Endodermal cell (in vitro differentiated cells): Measurements from ENCODE around the gene RUNX2. TPM values are rescaled to one million over a fixed set of nuclear protein-coding genes. Genes with fewer than 3 reads are reported as not detected.
"Not testable (repeated sequence)": the region's sequence is repeated elsewhere in the genome, so short reads cannot be mapped to it uniquely, and the experiment has no call there.

Experiments used
- DNase-seq: peaks from one replicate; pipeline ENCODE4 v3.0.0-alpha.2; 2017
- H3K27ac ChIP-seq: 2 replicates; pipeline ENCODE4 v1.5.1; 2013; ENCODE audit warnings: mild to moderate bottlenecking, low read depth, low read length, moderate library complexity
- H3K27me3 ChIP-seq: 2 replicates; pipeline ENCODE4 v1.6.1; 2013; ENCODE audit warnings: mild to moderate bottlenecking, low read length, moderate library complexity; ENCODE audit not compliant: insufficient read depth, control insufficient read depth, poor library complexity, severe bottlenecking
- H3K36me3 ChIP-seq: 2 replicates; pipeline ENCODE4 v1.7.0; 2013; ENCODE audit warnings: mild to moderate bottlenecking, low read length, moderate library complexity; ENCODE audit not compliant: control insufficient read depth, insufficient read depth
- H3K4me1 ChIP-seq: one replicate; pipeline ENCODE4 v1.7.0; 2013; ENCODE audit warnings: low read length; ENCODE audit not compliant: control insufficient read depth, insufficient read depth
- H3K4me3 ChIP-seq: 2 replicates; pipeline ENCODE4 v1.5.1; 2013; ENCODE audit warnings: mild to moderate bottlenecking, low read length, moderate library complexity
- H3K9ac ChIP-seq: 2 replicates; pipeline ENCODE4 v1.6.1; 2013; ENCODE audit warnings: mild to moderate bottlenecking, low read length, moderate library complexity; ENCODE audit not compliant: poor library complexity, severe bottlenecking; ENCODE audit errors: extremely low read depth
- H3K9me3 ChIP-seq: 2 replicates; pipeline ENCODE4 v1.6.1; 2013; ENCODE audit warnings: mild to moderate bottlenecking, low read length, moderate library complexity; ENCODE audit not compliant: control insufficient read depth
- H3K27ac Mint-ChIP-seq: 2 replicates; pipeline ENCODE4 v1.8.0; 2020; ENCODE audit warnings: mixed read lengths
- H3K27me3 Mint-ChIP-seq: 2 replicates; pipeline ENCODE4 v1.8.0; 2021; ENCODE audit warnings: mild to moderate bottlenecking, mixed read lengths; ENCODE audit not compliant: insufficient read depth
- H3K36me3 Mint-ChIP-seq: 2 replicates; pipeline ENCODE4 v1.8.0; 2020; ENCODE audit warnings: low read depth, mixed read lengths
- H3K4me1 Mint-ChIP-seq: 2 replicates; pipeline ENCODE4 v1.8.0; 2020; ENCODE audit warnings: mixed read lengths
- H3K4me3 Mint-ChIP-seq: 2 replicates; pipeline ENCODE4 v1.8.0; 2020; ENCODE audit warnings: mild to moderate bottlenecking, moderate library complexity, mixed read lengths
- H3K9me3 Mint-ChIP-seq: 2 replicates; pipeline ENCODE4 v1.8.0; 2020; ENCODE audit warnings: mild to moderate bottlenecking, mixed read lengths
- CTCF ChIP-seq: fragments of 200-600 bp; sonication (generic); conservative IDR thresholded peaks from 2 replicates; pipeline ENCODE4 v1.5.0; 2021; ENCODE audit warnings: antibody characterized with exemption, mild to moderate bottlenecking
- WGBS, 2 experiments: methylation state at CpG; one replicate each; pipeline versions ENCODE4 v1.1.5 to v1.1.7; 2013; ENCODE audit warnings: missing lambda C conversion rate in 2 of 2, mixed read lengths in 1 of 2; ENCODE audit not compliant: insufficient coverage in 1 of 2, insufficient read length in 1 of 2; 5-methylcytosine and 5-hydroxymethylcytosine counted together
- total RNA-seq, 2 donors: library from RNA; stranded (reverse); fragmentation: NEBNext Ultra II Directional in 1 of 2; extraction: Animal tissue kit (Norgen Biotek cat#: 25700) in 1 of 2; gene quantifications; 2 replicates in 1 of 2; 3 replicates in 1 of 2; pipeline ENCODE4 v1.2.1, GENCODE V29; 2021

Gene RUNX2
- total RNA-seq, 2 donors from 2014 or later, result 0.18 to 0.26 TPM

DNA sequence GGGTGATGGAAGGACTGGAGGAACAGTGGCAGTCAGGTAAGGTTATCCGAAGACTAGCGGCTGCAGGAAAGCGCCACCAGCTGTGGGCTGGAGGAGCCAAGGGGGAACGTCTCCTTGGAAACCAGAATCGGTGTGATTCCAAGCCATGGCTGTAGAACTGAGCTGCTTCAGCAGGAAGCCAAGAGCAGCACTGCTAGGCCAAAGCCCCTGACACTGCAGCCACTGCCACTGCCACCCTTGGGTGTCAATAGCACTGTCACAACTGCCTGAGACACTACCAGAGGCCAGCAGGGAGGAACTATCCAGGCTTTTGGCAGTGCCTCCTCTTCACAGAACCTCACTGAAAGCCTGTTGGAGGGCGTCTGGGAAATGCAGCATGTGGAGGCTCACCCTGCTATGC, 339.2 kb downstream of the RUNX2 start:
- H3K9me3 ChIP-seq, result no peaks in the 10 kb centered on the region
- H3K4me1 ChIP-seq, result no peaks in the 10 kb centered on the region
- WGBS, 2 experiments, result 66 to 75% methylated on average over 6 of the region's 6 CpGs
- Mint-ChIP-seq H3K4me1 (peaks cover 24% of the 10 kb centered on the region), H3K27me3 (peaks cover 35% of the 10 kb centered on the region), H3K36me3 (no peaks in the 10 kb centered on the region), H3K4me3 (no peak overlapping the region), H3K27ac (no peak overlapping the region), H3K9me3 (no peaks in the 10 kb centered on the region)
- no peaks in the 10 kb centered on the region for H3K36me3 ChIP-seq
- DNase-seq, result peak; percentile 71
- H3K27me3 ChIP-seq, result no peaks in the 10 kb centered on the region
- no peak for TF ChIP-seq CTCF
- no peak overlapping the region for H3K4me3 ChIP-seq
- H3K9ac ChIP-seq, result no peak overlapping the region
- no peak overlapping the region for H3K27ac ChIP-seq

GRCh38 chr6:45667766-45668165, 339.6 kb downstream of the RUNX2 start:
- H3K4me1 ChIP-seq, result no peaks in the 10 kb centered on the region
- 87 to 94% methylated on average over 2 to 5 of the region's 5 CpGs for WGBS, 2 experiments
- H3K4me3 ChIP-seq, result no peak overlapping the region

DNA sequence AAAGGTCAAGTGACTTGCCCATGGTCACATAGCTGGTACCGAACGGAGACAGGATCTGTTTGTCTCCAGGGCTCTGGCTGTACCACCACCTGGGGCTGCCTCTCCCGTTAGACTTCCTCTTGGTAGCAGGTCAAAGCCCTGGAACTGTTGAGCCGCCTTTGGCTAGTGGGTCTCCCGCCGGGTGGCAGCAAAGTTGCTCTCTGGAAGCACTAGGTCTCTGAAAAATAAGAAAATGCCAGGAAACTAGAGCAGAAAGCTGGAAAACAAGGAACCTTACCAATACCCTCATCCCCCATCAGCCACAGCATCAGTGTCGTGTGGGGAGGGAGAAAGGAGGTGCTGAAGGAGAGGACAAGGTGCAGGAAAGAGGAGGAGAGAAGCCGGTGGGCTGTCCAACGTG, 340.6 kb downstream of the RUNX2 start:
- Histone ChIP-seq H3K9ac (no peak overlapping the region), H3K4me3 (no peak overlapping the region), H3K36me3 (no peaks in the 10 kb centered on the region), H3K27ac (no peak overlapping the region), H3K27me3 (no peaks in the 10 kb centered on the region), H3K9me3 (no peaks in the 10 kb centered on the region), H3K4me1 (no peaks in the 10 kb centered on the region)
- H3K27me3 Mint-ChIP-seq, result peaks cover 23% of the 10 kb centered on the region
- peak; percentile 48 for DNase-seq
- 91 to 96% methylated on average over 3 to 9 of the region's 9 CpGs for WGBS, 2 experiments
- peaks cover 24% of the 10 kb centered on the region for H3K4me1 Mint-ChIP-seq
- H3K4me3 Mint-ChIP-seq, result no peak overlapping the region
- H3K36me3 Mint-ChIP-seq, result no peaks in the 10 kb centered on the region
- no peak overlapping the region for H3K27ac Mint-ChIP-seq
- peaks cover 2% of the 10 kb centered on the region for H3K9me3 Mint-ChIP-seq
- TF ChIP-seq CTCF, result peak; percentile 14

More at GRCh38 chr6:45667766-45668165, 339.6 kb downstream of the RUNX2 start:
- no peak overlapping the region for H3K27ac Mint-ChIP-seq
- Histone ChIP-seq H3K9ac (no peak overlapping the region), H3K27me3 (no peaks in the 10 kb centered on the region), H3K27ac (no peak overlapping the region), H3K36me3 (no peaks in the 10 kb centered on the region), H3K9me3 (no peaks in the 10 kb centered on the region)
- no peak for DNase-seq
- no peaks in the 10 kb centered on the region for H3K9me3 Mint-ChIP-seq
- peaks cover 24% of the 10 kb centered on the region for H3K4me1 Mint-ChIP-seq
- H3K27me3 Mint-ChIP-seq, result peaks cover 31% of the 10 kb centered on the region
- no peak for TF ChIP-seq CTCF
- no peaks in the 10 kb centered on the region for H3K36me3 Mint-ChIP-seq
- H3K4me3 Mint-ChIP-seq, result no peak overlapping the region

DNA sequence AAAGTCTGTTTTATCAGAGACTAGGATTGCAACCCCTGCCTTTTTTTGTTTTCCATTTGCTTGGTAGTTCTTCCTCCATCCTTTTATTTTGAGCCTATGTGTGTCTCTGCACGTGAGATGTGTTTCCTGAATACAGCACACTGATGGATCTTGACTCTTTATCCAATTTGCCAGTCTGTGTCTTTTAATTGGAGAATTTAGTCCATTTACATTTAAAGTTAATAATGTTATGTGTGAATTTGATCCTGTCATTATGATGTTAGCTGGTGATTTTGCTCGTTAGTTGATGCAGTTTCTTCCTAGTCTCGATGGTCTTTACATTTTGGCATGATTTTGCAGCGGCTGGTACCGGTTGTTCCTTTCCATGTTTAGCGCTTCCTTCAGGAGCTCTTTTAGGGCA, 345.0 kb downstream of the RUNX2 start:
- H3K27me3 ChIP-seq, H3K4me3 Mint-ChIP-seq, H3K9me3 Mint-ChIP-seq, DNase-seq, H3K27me3 Mint-ChIP-seq, H3K9me3 ChIP-seq, H3K36me3 ChIP-seq, H3K4me1 ChIP-seq, H3K27ac ChIP-seq, H3K4me1 Mint-ChIP-seq, H3K9ac ChIP-seq, H3K36me3 Mint-ChIP-seq, H3K4me3 ChIP-seq, H3K27ac Mint-ChIP-seq: not testable (repeated sequence)
- 88% methylated on average over 1 of the region's 6 CpGs; no CpG with 5 or more reads in 1 of the 2 experiments for WGBS, 2 experiments

DNA sequence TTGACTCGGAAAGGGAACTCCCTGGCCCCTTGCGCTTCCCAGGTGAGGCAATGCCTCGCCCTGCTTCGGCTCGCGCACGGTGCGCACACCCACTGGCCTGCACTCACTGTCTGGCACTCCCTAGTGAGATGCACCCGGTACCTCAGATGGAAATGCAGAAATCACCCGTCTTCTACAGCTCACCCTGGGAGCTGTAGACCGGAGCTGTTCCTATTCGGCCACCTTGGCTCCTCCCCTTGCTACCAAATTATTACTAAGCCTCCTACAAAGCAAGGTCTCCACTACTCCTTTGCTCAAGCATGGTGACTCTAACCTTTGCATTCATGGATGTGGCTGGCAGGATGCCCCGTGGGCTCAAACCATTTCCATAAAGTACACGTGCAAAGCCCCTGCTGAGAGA, 347.0 kb downstream of the RUNX2 start:
- H3K36me3 Mint-ChIP-seq, H3K9me3 Mint-ChIP-seq, H3K36me3 ChIP-seq: not testable (repeated sequence)

More for the DNA sequence above, 347.0 kb downstream of the RUNX2 start:
- H3K27ac ChIP-seq, H3K9me3 ChIP-seq, H3K9ac ChIP-seq, H3K27me3 Mint-ChIP-seq, H3K4me1 Mint-ChIP-seq, H3K4me1 ChIP-seq, H3K4me3 ChIP-seq, DNase-seq, H3K27me3 ChIP-seq: not testable (repeated sequence)
- 57 to 72% methylated on average over 13 to 14 of the region's 14 CpGs for WGBS, 2 experiments
- H3K27ac Mint-ChIP-seq, result peak overlapping the region; percentile 88
- H3K4me3 Mint-ChIP-seq, result peak overlapping the region; percentile 67
